Lower leg skin (tissue), 3 donors: ENCODE data around the gene NPRL2.

Experiments
- POLR2A ChIP-seq, 2 donors: fragments of 450-650 bp; IDR thresholded peaks; one replicate each; pipeline ENCODE4 v1.6.1; 2016 to 2017; ENCODE audit warnings: antibody characterized with exemption in 2 of 2, mild to moderate bottlenecking in 1 of 2, moderate library complexity in 1 of 2
- TF ChIP-seq, protein P1 (sequence below), 3 donors: fragments of 450-650 bp; IDR thresholded peaks; one replicate each; pipeline ENCODE4 v1.5.1; 2016; ENCODE audit warnings: antibody characterized with exemption in 3 of 3, mild to moderate bottlenecking in 3 of 3, moderate library complexity in 2 of 3

DNA sequence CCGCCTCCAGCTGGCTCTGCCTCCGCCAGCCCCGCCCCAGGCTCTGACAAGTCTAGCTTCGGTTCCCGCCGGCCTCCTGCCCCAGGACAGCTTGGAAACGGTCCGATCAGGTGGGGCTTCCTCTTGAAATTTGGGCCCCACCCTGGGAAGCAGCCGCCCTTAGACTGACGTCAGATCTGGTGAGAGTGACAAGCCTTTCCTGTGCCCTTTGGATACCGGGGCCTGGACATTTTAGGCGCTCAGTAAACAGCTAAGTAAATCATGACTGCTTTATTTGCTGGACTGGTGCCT is 51.0 kb downstream of the NPRL2 start:
- TF ChIP-seq, protein P1, sequence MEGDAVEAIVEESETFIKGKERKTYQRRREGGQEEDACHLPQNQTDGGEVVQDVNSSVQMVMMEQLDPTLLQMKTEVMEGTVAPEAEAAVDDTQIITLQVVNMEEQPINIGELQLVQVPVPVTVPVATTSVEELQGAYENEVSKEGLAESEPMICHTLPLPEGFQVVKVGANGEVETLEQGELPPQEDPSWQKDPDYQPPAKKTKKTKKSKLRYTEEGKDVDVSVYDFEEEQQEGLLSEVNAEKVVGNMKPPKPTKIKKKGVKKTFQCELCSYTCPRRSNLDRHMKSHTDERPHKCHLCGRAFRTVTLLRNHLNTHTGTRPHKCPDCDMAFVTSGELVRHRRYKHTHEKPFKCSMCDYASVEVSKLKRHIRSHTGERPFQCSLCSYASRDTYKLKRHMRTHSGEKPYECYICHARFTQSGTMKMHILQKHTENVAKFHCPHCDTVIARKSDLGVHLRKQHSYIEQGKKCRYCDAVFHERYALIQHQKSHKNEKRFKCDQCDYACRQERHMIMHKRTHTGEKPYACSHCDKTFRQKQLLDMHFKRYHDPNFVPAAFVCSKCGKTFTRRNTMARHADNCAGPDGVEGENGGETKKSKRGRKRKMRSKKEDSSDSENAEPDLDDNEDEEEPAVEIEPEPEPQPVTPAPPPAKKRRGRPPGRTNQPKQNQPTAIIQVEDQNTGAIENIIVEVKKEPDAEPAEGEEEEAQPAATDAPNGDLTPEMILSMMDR (IDR thresholded peaks at IDR 0.05) = no peak
- no peak for TF ChIP-seq POLR2A (IDR thresholded peaks at IDR 0.05)
